CD4-positive, CD25-positive, alpha-beta regulatory T cell (primary cell): ENCODE data around the gene HINFP. TPM values are rescaled to one million over a fixed set of nuclear protein-coding genes. Genes with fewer than 3 reads are reported as not detected.

ENCODE experiments used
- ATAC-seq, 2 donors: fragments of 150-1000 bp; cut with Tn5 transposase; one replicate each; pipeline ENCODE4 v1.10.0; 2021; ENCODE audit warnings: low read depth in 2 of 2, moderate number of reproducible peaks in 2 of 2, moderate library complexity in 1 of 2
- DNase-seq, 3 donors: peaks; one replicate each; pipeline versions ENCODE4 v3.0.0 to v3.0.0-alpha.2; 2012 to 2022; ENCODE audit warnings: mixed read lengths in 1 of 3
- H3K27ac ChIP-seq: one replicate; pipeline ENCODE4 v1.7.0; 2013; ENCODE audit warnings: mild to moderate bottlenecking, low read length; ENCODE audit not compliant: insufficient read depth, poor library complexity, severe bottlenecking
- H3K27me3 ChIP-seq: one replicate; pipeline ENCODE4 v1.7.0; 2013; ENCODE audit warnings: low read length; ENCODE audit not compliant: control insufficient read depth, insufficient read depth
- H3K36me3 ChIP-seq: one replicate; pipeline ENCODE4 v1.7.0; 2013; ENCODE audit warnings: mild to moderate bottlenecking, low read length, moderate library complexity; ENCODE audit not compliant: control insufficient read depth, insufficient read depth
- H3K4me1 ChIP-seq: 2 replicates; pipeline ENCODE4 v1.7.0; 2013; ENCODE audit warnings: mild to moderate bottlenecking, low read length; ENCODE audit not compliant: insufficient read depth, control insufficient read depth, poor library complexity, severe bottlenecking
- H3K4me3 ChIP-seq: one replicate; pipeline ENCODE4 v1.7.0; 2013; ENCODE audit warnings: low read depth, mild to moderate bottlenecking, low read length, moderate library complexity
- H3K9me3 ChIP-seq, 2 experiments: 1 replicate in 1 of 2; 2 replicates in 1 of 2; pipeline ENCODE4 v1.7.0; 2013; ENCODE audit warnings: low read length in 2 of 2, mild to moderate bottlenecking in 1 of 2, moderate library complexity in 1 of 2; ENCODE audit not compliant: control insufficient read depth in 2 of 2
- H3K27ac Mint-ChIP-seq, 3 donors: one replicate each; pipeline ENCODE4 v1.8.0; 2020 to 2022; ENCODE audit warnings: mild to moderate bottlenecking in 3 of 3, mixed read lengths in 3 of 3, moderate library complexity in 2 of 3
- H3K27me3 Mint-ChIP-seq: one replicate; pipeline ENCODE4 v1.8.0; 2022; ENCODE audit warnings: mild to moderate bottlenecking, mixed read lengths
- H3K36me3 Mint-ChIP-seq: one replicate; pipeline ENCODE4 v1.8.0; 2020; ENCODE audit warnings: mixed read lengths
- H3K4me1 Mint-ChIP-seq, 4 donors: one replicate each; pipeline ENCODE4 v1.8.0; 2020 to 2022; ENCODE audit warnings: mixed read lengths in 4 of 4, mild to moderate bottlenecking in 1 of 4
- H3K4me3 Mint-ChIP-seq, 4 donors: one replicate each; pipeline ENCODE4 v1.8.0; 2020 to 2022; ENCODE audit warnings: mild to moderate bottlenecking in 4 of 4, mixed read lengths in 4 of 4, moderate library complexity in 3 of 4
- H3K9me3 Mint-ChIP-seq, 7 donors: one replicate each; pipeline ENCODE4 v1.8.0; 2020 to 2022; ENCODE audit warnings: mixed read lengths in 7 of 7, mild to moderate bottlenecking in 3 of 7, moderate library complexity in 2 of 7
- polyA plus RNA-seq, 4 donors: library from polyadenylated mRNA; unstranded; fragments of 300-500 nt; fragmentation: Illumina TruSeq; gene quantifications; one replicate each; pipeline ENCODE4 v1.2.3, GENCODE V29; 2021
- total RNA-seq: library from RNA; stranded (reverse); gene quantifications from one replicate; pipeline ENCODE4 v1.2.3, GENCODE V29; 2022

Gene HINFP, protein sequence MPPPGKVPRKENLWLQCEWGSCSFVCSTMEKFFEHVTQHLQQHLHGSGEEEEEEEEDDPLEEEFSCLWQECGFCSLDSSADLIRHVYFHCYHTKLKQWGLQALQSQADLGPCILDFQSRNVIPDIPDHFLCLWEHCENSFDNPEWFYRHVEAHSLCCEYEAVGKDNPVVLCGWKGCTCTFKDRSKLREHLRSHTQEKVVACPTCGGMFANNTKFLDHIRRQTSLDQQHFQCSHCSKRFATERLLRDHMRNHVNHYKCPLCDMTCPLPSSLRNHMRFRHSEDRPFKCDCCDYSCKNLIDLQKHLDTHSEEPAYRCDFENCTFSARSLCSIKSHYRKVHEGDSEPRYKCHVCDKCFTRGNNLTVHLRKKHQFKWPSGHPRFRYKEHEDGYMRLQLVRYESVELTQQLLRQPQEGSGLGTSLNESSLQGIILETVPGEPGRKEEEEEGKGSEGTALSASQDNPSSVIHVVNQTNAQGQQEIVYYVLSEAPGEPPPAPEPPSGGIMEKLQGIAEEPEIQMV
- total RNA-seq (24.4 TPM), polyA plus RNA-seq (10 to 100 TPM in 3 of 4 donors, 1 to 10 TPM in 1; 10.0 to 18.1 (median 13.3) TPM)

DNA sequence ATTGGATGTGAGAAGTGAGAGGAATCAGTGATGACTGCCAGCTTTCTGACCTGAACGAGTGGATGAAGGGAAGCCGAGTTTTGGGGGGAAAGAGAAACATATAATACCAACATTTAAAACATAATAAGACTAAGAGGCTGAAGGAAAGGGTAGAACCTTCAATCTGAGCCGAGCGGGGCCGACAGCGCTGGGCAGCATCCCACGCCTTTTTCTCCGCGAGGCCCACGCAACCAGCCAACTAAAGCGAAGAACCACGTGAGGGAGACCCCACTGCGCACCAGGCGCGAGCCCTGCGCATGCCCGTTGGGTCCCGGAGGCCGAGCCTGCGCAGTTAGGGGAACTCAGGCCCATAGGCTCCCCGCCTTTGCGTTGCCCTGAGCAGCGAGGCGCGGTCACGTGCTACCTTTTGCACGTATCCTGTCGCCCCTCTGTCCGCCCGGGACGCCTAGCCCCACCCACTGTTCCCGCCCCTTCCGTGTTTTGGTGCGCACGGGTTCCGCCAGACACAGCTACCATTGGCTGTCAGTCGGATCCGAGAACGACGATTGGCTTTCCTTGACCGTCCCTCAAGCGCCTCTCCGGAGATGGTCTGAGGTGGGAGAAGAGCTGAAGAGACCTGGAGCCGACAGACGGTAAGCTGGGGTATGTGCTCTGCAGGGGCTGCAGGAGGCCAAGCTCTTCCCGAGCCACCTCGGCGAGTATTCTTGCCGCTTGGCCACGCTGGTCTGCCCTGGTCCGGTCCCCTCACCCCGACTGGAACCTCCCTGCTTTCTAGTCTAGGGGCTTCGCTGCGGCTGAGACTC lies at the start of gene HINFP:
Gene HINFP, plus strand, starts transcription at position 573 of the 803 bp plus-strand sequence. CDS start 5,365 bp downstream, outside the sequence.
- Mint-ChIP-seq H3K27ac (peak within 1 kb of the TSS; percentile 86 to 97 (median 95)), H3K36me3 (peaks cover 19% of the 10 kb centered on the region), H3K4me3 (peak within 1 kb of the TSS; percentile 92 to 95 (median 94)), H3K4me1 (peaks cover 13 to 52% (median 31%) of the 10 kb centered on the region in 4 donors), H3K9me3 (no peaks in the 10 kb centered on the region), H3K27me3 (no peaks in the 10 kb centered on the region)
- peak; percentile 96 to 99 for ATAC-seq
- Histone ChIP-seq H3K27ac (peak within 1 kb of the TSS; percentile 84), H3K9me3 (no peaks in the 10 kb centered on the region), H3K27me3 (no peaks in the 10 kb centered on the region), H3K36me3 (peaks cover 22% of the 10 kb centered on the region), H3K4me3 (peak within 1 kb of the TSS; percentile 88), H3K4me1 (peaks cover 23% of the 10 kb centered on the region)
- DNase-seq = peak; percentile 98 to 100 (median 100)

DNA sequence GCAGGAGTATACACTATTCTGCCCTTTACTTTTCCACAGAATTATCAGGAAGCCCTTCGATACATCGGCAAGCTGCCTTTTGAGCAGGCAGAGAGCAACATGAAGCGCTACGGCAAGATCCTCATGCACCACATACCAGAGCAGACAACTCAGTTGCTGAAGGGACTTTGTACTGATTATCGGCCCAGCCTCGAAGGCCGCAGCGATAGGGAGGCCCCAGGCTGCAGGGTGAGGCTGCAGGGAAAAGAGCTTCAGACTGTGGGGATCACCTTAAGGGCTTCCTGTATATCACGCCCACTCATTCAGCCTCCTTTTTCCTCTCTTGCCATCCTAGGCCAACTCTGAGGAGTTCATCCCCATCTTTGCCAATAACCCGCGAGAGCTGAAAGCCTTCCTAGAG lies 43.5 kb upstream of the HINFP start:
- no peak for DNase-seq
- Mint-ChIP-seq H3K4me1 (peaks cover 0 to 6% (median under 1%) of the 10 kb centered on the region in 4 donors), H3K27ac (no peak overlapping the region), H3K4me3 (no peak overlapping the region), H3K36me3 (peaks cover 42% of the 10 kb centered on the region), H3K9me3 (no peaks in the 10 kb centered on the region), H3K27me3 (no peaks in the 10 kb centered on the region)
- Histone ChIP-seq H3K36me3 (peaks cover 76% of the 10 kb centered on the region), H3K4me3 (no peak overlapping the region), H3K27me3 (no peaks in the 10 kb centered on the region), H3K9me3 (no peaks in the 10 kb centered on the region), H3K4me1 (no peaks in the 10 kb centered on the region), H3K27ac (no peak overlapping the region)
- no peak for ATAC-seq

DNA sequence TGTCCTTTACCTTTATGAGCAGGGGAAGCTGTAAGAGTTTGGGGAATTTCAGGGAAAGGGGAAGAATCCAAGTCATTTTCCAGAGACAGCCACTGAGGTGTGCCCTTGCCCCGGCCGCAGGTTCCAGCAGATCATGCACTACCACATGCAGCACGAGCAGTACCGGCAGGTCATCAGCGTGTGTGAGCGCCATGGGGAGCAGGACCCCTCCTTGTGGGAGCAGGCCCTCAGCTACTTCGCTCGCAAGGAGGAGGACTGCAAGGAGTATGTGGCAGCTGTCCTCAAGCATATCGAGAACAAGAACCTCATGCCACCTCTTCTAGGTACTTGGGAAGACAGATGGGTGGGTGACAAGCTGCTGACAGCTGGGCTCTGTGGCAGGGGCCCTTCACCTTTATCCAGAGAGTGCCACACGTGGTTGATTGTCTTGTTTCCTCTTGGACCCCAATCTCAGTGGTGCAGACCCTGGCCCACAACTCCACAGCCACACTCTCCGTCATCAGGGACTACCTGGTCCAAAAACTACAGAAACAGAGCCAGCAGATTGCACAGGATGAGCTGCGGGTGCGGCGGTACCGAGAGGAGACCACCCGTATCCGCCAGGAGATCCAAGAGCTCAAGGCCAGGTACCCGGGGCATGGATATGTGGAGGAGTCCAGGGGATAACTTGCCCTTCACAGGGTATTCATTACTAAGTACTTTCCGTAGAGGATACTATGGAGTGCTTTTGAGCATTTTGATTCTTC lies 42.5 kb upstream of the HINFP start:
- no peaks in the 10 kb centered on the region for H3K27me3 Mint-ChIP-seq
- H3K27me3 ChIP-seq = no peaks in the 10 kb centered on the region
- no peaks in the 10 kb centered on the region for H3K4me1 ChIP-seq
- no peak overlapping the region for H3K4me3 ChIP-seq
- H3K36me3 ChIP-seq = peaks cover 66% of the 10 kb centered on the region
- no peak overlapping the region for H3K4me3 Mint-ChIP-seq
- no peaks in the 10 kb centered on the region for H3K9me3 Mint-ChIP-seq
- no peak overlapping the region for H3K27ac ChIP-seq
- H3K4me1 Mint-ChIP-seq = peaks cover 0 to 5% (median 0%) of the 10 kb centered on the region in 4 donors
- peaks cover 35% of the 10 kb centered on the region for H3K36me3 Mint-ChIP-seq
- no peaks in the 10 kb centered on the region for H3K9me3 ChIP-seq
- no peak overlapping the region for H3K27ac Mint-ChIP-seq
- ATAC-seq = no peak
- no peak for DNase-seq

DNA sequence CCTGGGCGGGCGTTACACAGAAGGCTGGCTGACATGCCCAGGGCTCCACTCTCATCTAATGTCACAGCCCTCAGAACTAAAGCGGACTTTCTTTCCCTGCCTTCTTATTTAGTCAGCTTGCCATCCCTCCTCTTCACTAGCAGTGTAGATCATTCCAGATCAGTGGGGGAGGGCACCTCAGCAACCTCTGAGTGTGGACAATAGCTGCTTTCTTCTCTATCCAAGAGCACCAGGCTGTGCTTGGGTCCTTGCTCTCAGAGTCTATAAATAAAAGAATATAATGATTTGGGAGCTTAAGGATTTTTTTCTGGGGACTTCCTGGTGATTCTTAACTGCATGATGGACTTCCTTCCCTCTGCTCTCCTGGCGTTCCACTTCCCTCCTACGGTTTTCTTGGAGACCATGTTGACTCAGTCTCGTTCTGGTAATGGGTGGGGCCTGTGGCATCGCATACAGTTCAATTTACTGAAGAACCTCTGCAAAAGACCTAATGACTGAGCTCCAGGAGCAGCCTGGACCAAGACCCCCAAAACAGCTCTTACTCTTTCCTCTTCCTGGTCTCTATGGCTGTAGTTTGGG lies 39.6 kb upstream of the HINFP start:
- Mint-ChIP-seq H3K9me3 (no peaks in the 10 kb centered on the region), H3K36me3 (peaks cover 31% of the 10 kb centered on the region), H3K27me3 (peaks cover 4% of the 10 kb centered on the region), H3K4me1 (peaks cover 0 to 23% (median 16%) of the 10 kb centered on the region in 4 donors), H3K27ac (no peak overlapping the region), H3K4me3 (peak overlapping the region in 1 of 4 donors; percentile 29)
- H3K36me3 ChIP-seq = peaks cover 51% of the 10 kb centered on the region
- ATAC-seq (no peak), DNase-seq (no peak)
- H3K4me3 ChIP-seq = no peak overlapping the region
- H3K27me3 ChIP-seq = no peaks in the 10 kb centered on the region
- no peaks in the 10 kb centered on the region for H3K9me3 ChIP-seq
- H3K4me1 ChIP-seq = peaks cover 10% of the 10 kb centered on the region
- H3K27ac ChIP-seq = no peak overlapping the region

DNA sequence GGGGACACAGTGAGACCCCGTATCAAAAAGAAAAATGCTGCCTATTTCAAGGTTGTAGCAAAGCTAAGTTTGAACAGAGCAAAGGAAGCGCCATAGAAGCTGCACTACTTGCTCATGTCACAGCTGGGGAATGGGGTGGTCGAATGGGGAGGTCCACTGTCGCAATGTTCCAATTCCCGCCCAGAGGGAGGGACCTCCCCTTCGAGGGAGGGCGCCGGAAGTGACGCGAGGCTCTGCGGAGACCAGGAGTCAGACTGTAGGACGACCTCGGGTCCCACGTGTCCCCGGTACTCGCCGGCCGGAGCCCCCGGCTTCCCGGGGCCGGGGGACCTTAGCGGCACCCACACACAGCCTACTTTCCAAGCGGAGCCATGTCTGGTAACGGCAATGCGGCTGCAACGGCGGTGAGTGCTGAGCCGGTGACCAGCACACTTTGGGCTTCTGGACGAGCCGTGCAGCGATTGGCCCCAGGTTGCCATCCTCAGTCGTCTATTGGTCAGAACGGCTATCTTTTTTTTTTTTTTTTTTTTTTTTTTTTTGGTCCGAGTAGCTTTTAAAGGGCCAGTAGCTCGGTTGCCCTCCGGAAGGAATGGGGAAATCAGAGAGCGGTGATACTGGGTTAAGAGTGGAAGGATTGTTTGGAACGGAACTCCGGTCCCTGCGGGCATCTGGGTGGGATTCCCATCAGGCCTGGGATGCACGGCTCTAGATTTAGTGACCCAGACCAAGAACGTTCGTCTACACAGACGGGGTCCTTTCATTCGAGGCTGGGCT lies 36.5 kb upstream of the HINFP start, which contains the start of gene HMBS:
Gene HMBS, plus strand, starts transcription at position 219 of the 774 bp plus-strand sequence. Its CDS starts 153 bp downstream, at position 372.
- DNase-seq (peak; percentile 88 to 95 (median 90)), ATAC-seq (peak; percentile 89 to 92)
- Mint-ChIP-seq H3K36me3 (peaks cover 17% of the 10 kb centered on the region), H3K4me1 (peaks cover 7 to 31% (median 23%) of the 10 kb centered on the region in 4 donors), H3K27me3 (peaks cover 4% of the 10 kb centered on the region), H3K9me3 (no peaks in the 10 kb centered on the region), H3K27ac (peak within 1 kb of the TSS; percentile 86 to 97 (median 95)), H3K4me3 (peak within 1 kb of the TSS; percentile 87 to 97 (median 94))
- Histone ChIP-seq H3K4me1 (peaks cover 10% of the 10 kb centered on the region), H3K9me3 (no peaks in the 10 kb centered on the region), H3K36me3 (peaks cover 20% of the 10 kb centered on the region), H3K27me3 (no peaks in the 10 kb centered on the region), H3K4me3 (peak within 1 kb of the TSS; percentile 94), H3K27ac (peak within 1 kb of the TSS; percentile 86)

DNA sequence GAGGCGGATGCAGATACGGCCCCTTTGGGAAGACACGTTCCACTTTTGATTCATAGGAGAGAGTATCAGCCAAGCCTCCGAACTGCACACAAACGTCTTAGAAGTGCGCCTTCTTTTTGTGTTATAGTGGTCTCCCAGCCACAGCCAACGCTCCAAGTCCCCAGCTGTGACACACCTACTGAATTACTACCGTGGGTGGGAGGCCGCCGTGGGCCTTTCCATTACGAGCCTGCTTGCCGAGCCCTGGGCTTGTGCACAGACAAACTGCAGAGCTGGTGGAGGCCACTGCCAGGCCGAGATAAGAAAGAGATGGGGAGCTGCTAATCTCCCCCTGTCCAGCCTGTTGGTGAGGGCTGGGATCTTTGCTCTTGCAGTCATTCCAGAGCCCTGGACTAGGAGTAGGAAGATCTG lies 35.9 kb upstream of the HINFP start:
- H3K4me3 Mint-ChIP-seq = peak overlapping the region; percentile 87 to 97 (median 94)
- peaks cover 4% of the 10 kb centered on the region for H3K27me3 Mint-ChIP-seq
- H3K4me1 Mint-ChIP-seq = peaks cover 7 to 31% (median 23%) of the 10 kb centered on the region in 4 donors
- Histone ChIP-seq H3K27me3 (no peaks in the 10 kb centered on the region), H3K4me1 (peaks cover 10% of the 10 kb centered on the region), H3K36me3 (peaks cover 17% of the 10 kb centered on the region), H3K27ac (peak overlapping the region; percentile 86), H3K4me3 (peak overlapping the region; percentile 94), H3K9me3 (no peaks in the 10 kb centered on the region)
- ATAC-seq (no peak), DNase-seq (no peak)
- no peaks in the 10 kb centered on the region for H3K9me3 Mint-ChIP-seq
- peak overlapping the region in 2 of 3 donors; percentile 95 to 97 for H3K27ac Mint-ChIP-seq
- peaks cover 17% of the 10 kb centered on the region for H3K36me3 Mint-ChIP-seq
